ENCODE measurements around the gene EMP1. TPM values are rescaled to one million over a fixed set of nuclear protein-coding genes. Genes with fewer than 3 reads are reported as not detected.

EMP1 gene
- total RNA-seq = 100 to 1,000 TPM in 1 of 7 donors, 10 to 100 TPM in 6; 30.5 to 113 (median 64.1) TPM
- polyA plus RNA-seq = 100 to 1,000 TPM in 1 of 2 donors, 10 to 100 TPM in 1; 21.3 to 116 TPM
- long read RNA-seq, donor 1, full-length matches to known transcripts = 3 of 7 reads
- long read RNA-seq, donor 1, partial matches to known transcripts = 0 of 7 reads
- long read RNA-seq, donor 1, other reads (novel, unspliced or antisense) = 4 of 7 reads
- long read RNA-seq, donor 2, full-length matches to known transcripts = 6 of 6 reads
- long read RNA-seq, donor 2, partial matches to known transcripts = 0 of 6 reads
- long read RNA-seq, donor 2, other reads (novel, unspliced or antisense) = 0 of 6 reads
- long read RNA-seq, donor 3, full-length matches to known transcripts = 25 of 28 reads
- long read RNA-seq, donor 3, partial matches to known transcripts = 1 of 28 reads
- long read RNA-seq, donor 3, other reads (novel, unspliced or antisense) = 2 of 28 reads

DNA sequence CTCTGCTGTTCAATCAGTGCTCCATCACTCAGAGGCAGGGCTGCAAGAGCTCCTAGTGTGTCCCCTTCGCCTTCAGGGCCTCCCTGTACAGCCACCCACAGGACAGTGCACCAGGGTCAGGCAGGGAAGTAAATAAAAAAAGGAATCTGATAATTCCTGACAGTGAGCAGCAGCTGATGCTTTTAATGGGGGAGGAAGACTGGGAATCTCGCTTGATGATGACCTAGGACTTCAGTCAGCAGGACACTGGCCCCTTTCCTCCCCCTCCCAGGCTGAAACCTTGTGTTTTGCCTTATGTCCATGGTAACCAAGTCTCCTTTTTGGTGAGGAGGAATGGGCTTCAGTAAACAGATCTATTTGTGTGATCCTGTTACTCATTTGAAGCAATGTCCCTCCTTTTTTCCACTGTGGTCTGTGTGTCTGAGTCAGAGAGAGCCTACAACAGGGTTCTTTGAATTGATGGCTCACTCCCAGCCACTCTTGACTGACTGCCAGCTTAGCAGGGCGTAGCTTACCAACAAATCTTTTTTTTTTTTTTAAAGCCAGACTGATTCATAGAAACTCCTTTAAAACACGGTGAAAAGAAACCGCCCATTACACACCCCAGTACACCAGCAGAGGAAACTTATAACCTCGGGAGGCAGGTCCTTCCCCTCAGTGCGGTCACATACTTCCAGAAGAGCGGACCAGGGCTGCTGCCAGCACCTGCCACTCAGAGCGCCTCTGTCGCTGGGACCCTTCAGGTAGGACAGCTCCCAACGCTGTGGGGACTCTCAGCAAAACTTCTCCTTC, at the start of gene EMP1:
EMP1 (plus strand) TSS at position 597 of the 792 bp plus-strand sequence. CDS start 14,785 bp downstream, outside the sequence.
- Histone ChIP-seq H3K27ac (peak within 1 kb of the TSS; percentile 60 to 82), H3K4me3 (peak within 1 kb of the TSS; percentile 52), H3K9me3 (no peaks in the 10 kb centered on the region), H3K4me1 (ENCODE audit: insufficient read depth) (peaks cover 3% of the 10 kb centered on the region), H3K36me3 (no peaks in the 10 kb centered on the region), H3K27me3 (no peaks in the 10 kb centered on the region)
- WGBS, 3 donors = 3 to 8% (median 8%) methylated on average over 11 of the region's 11 CpGs
- TF ChIP-seq, protein P1, sequence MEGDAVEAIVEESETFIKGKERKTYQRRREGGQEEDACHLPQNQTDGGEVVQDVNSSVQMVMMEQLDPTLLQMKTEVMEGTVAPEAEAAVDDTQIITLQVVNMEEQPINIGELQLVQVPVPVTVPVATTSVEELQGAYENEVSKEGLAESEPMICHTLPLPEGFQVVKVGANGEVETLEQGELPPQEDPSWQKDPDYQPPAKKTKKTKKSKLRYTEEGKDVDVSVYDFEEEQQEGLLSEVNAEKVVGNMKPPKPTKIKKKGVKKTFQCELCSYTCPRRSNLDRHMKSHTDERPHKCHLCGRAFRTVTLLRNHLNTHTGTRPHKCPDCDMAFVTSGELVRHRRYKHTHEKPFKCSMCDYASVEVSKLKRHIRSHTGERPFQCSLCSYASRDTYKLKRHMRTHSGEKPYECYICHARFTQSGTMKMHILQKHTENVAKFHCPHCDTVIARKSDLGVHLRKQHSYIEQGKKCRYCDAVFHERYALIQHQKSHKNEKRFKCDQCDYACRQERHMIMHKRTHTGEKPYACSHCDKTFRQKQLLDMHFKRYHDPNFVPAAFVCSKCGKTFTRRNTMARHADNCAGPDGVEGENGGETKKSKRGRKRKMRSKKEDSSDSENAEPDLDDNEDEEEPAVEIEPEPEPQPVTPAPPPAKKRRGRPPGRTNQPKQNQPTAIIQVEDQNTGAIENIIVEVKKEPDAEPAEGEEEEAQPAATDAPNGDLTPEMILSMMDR (IDR thresholded peaks at IDR 0.05) = no peak
- peak; percentile 73 for TF ChIP-seq POLR2A (IDR thresholded peaks at IDR 0.05)
- TF ChIP-seq EP300 (IDR thresholded peaks at IDR 0.05) = no peak
- intact Hi-C loops (cut with DNase I) = loop anchor here in 1 of 4 donors (10.0 kb wide), 1 partner anchor 92 kb away; the partner anchor contains the start of gene GSG1
- peak; percentile 89 to 98 (median 92) for DNase-seq

GRCh38 chr12:13147688-13148484, 48.6 kb upstream of the EMP1 start:
- H3K27me3 ChIP-seq = no peaks in the 10 kb centered on the region
- TF ChIP-seq POLR2A (IDR thresholded peaks at IDR 0.05) = no peak
- TF ChIP-seq, protein P1 (IDR thresholded peaks at IDR 0.05) = no peak
- TF ChIP-seq EP300 (IDR thresholded peaks at IDR 0.05) = no peak
- 27 to 43% (median 35%) methylated on average over 12 of the region's 12 CpGs for WGBS, 3 donors
- peak overlapping the region in 1 of 2 donors; percentile 8 for H3K27ac ChIP-seq
- intact Hi-C loops (cut with DNase I) = no loop called here
- no peaks in the 10 kb centered on the region for H3K36me3 ChIP-seq
- H3K9me3 ChIP-seq = no peaks in the 10 kb centered on the region
- H3K4me3 ChIP-seq = no peak overlapping the region
- H3K4me1 ChIP-seq (ENCODE audit: insufficient read depth) = peaks cover 5% of the 10 kb centered on the region
- DNase-seq = peak in 1 of 5 donors; percentile 41

- peaks cover 5% of the 10 kb centered on the region for H3K4me1 ChIP-seq (ENCODE audit: insufficient read depth)
- TF ChIP-seq, protein P1 (IDR thresholded peaks at IDR 0.05) = no peak
- TF ChIP-seq EP300 (IDR thresholded peaks at IDR 0.05) (no peak), POLR2A (IDR thresholded peaks at IDR 0.05) (no peak)
- no peaks in the 10 kb centered on the region for H3K27me3 ChIP-seq
- no peak overlapping the region for H3K4me3 ChIP-seq
- no peak overlapping the region for H3K27ac ChIP-seq
- no peak for DNase-seq
- H3K36me3 ChIP-seq = no peaks in the 10 kb centered on the region
- 31 to 47% (median 45%) methylated on average over 3 of the region's 3 CpGs for WGBS, 3 donors
- H3K9me3 ChIP-seq = no peaks in the 10 kb centered on the region
- intact Hi-C loops (cut with DNase I) = no loop called here
Observed at GRCh38 chr12:13148485-13148847, 48.1 kb upstream of the EMP1 start.

DNA sequence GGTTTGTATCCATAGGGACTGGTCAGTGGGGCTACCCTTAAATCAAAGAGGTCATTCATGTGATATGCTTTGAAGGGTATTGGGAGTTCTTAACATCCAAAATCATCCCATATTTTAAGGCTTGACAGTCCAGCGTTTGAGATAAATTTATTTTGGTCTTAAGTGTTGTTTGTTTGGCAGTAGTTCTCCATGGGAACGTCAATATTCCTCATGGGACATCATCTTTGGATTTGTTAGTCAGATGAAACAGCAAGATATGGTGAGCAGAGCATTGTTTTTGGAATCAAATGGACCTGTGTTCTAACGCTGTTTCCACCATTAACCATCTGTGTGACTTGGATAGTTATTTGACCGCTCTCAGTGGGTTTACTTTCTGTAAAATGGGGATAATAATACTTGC, 47.1 kb upstream of the EMP1 start:
- H3K36me3 ChIP-seq = no peaks in the 10 kb centered on the region
- no peaks in the 10 kb centered on the region for H3K9me3 ChIP-seq
- no peaks in the 10 kb centered on the region for H3K27me3 ChIP-seq
- no peak for DNase-seq
- intact Hi-C loops (cut with DNase I) = no loop called here
- 68 to 78% (median 70%) methylated on average over 4 of the region's 4 CpGs for WGBS, 3 donors
- H3K27ac ChIP-seq = no peak overlapping the region
- no peak overlapping the region for H3K4me3 ChIP-seq
- TF ChIP-seq EP300 (IDR thresholded peaks at IDR 0.05) = no peak
- no peak for TF ChIP-seq POLR2A (IDR thresholded peaks at IDR 0.05)
- TF ChIP-seq, protein P1 (IDR thresholded peaks at IDR 0.05) = no peak
- peaks cover 5% of the 10 kb centered on the region for H3K4me1 ChIP-seq (ENCODE audit: insufficient read depth)

Data from ovary (tissue), 10 donors.